SJSA1 (cell line): ENCODE measurements around the gene TRIM14. TPM values are rescaled to one million over a fixed set of nuclear protein-coding genes. Genes with fewer than 3 reads are reported as not detected.

ENCODE experiments used
- DNase-seq, 2 experiments: peaks; one replicate each; pipeline ENCODE4 v3.0.0-alpha.2; 2015 to 2020; ENCODE audit warnings: low spot score in 2 of 2, low read depth in 1 of 2
- H3K27ac ChIP-seq: fragments of 250-450 bp; sonication (Bioruptor Pico); 2 replicates; pipeline ENCODE4 v1.5.1; 2020; ENCODE audit warnings: mild to moderate bottlenecking, moderate library complexity
- H3K27me3 ChIP-seq: fragments of 250-450 bp; sonication (Bioruptor Pico); replicated peaks from 2 replicates; pipeline ENCODE4 v1.5.1; 2020; ENCODE audit warnings: mild to moderate bottlenecking, moderate library complexity
- H3K36me3 ChIP-seq: fragments of 250-450 bp; sonication (Bioruptor Pico); 2 replicates; pipeline ENCODE4 v1.5.1; 2020; ENCODE audit warnings: mild to moderate bottlenecking
- H3K4me1 ChIP-seq: fragments of 250-450 bp; sonication (Bioruptor Pico); replicated peaks from 2 replicates; pipeline ENCODE4 v1.6.1; 2021; ENCODE audit warnings: mild to moderate bottlenecking
- H3K4me3 ChIP-seq: fragments of 250-450 bp; sonication (Bioruptor Pico); 2 replicates; pipeline ENCODE4 v1.5.1; 2020; ENCODE audit warnings: mild to moderate bottlenecking
- H3K9me3 ChIP-seq: fragments of 250-450 bp; sonication (Bioruptor Pico); replicated peaks from 2 replicates; pipeline ENCODE4 v1.5.1; 2020; ENCODE audit warnings: mild to moderate bottlenecking
- total RNA-seq: library from RNA; depleted of rRNA; stranded (reverse); fragments of >200 nt; shearing (Covaris generic); gene quantifications from 2 replicates; pipeline ENCODE4 v1.2.3, GENCODE V29; 2014

TRIM14 gene
- total RNA-seq, 1 experiment from 2014 or later: 6.5 TPM

- Histone ChIP-seq H3K9me3 (no peaks in the 10 kb centered on the region), H3K27ac (no peak overlapping the region), H3K4me3 (no peak overlapping the region), H3K4me1 (peaks cover 21% of the 10 kb centered on the region), H3K36me3 (peaks cover 9% of the 10 kb centered on the region; the same call in 1 of the 2 replicates), H3K27me3 (no peaks in the 10 kb centered on the region)
- no peak for DNase-seq
These were observed 64.6 kb downstream of the TRIM14 start for GRCh38 chr9:98054376-98054951.

- H3K27me3 ChIP-seq: no peaks in the 10 kb centered on the region
- no peak overlapping the region for H3K27ac ChIP-seq
- H3K9me3 ChIP-seq: no peaks in the 10 kb centered on the region
- no peak for DNase-seq
- no peaks in the 10 kb centered on the region for H3K4me1 ChIP-seq
- no peak overlapping the region for H3K4me3 ChIP-seq
- H3K36me3 ChIP-seq: no peaks in the 10 kb centered on the region
These were observed 68.7 kb downstream of the TRIM14 start for GRCh38 chr9:98050351-98050750.

- DNase-seq: no peak
- no peak overlapping the region for H3K27ac ChIP-seq
- H3K27me3 ChIP-seq: no peaks in the 10 kb centered on the region
- no peaks in the 10 kb centered on the region for H3K36me3 ChIP-seq
- H3K4me1 ChIP-seq: no peaks in the 10 kb centered on the region
- no peak overlapping the region for H3K4me3 ChIP-seq
- H3K9me3 ChIP-seq: no peaks in the 10 kb centered on the region
These were observed 69.5 kb downstream of the TRIM14 start for GRCh38 chr9:98049288-98050072.

DNA sequence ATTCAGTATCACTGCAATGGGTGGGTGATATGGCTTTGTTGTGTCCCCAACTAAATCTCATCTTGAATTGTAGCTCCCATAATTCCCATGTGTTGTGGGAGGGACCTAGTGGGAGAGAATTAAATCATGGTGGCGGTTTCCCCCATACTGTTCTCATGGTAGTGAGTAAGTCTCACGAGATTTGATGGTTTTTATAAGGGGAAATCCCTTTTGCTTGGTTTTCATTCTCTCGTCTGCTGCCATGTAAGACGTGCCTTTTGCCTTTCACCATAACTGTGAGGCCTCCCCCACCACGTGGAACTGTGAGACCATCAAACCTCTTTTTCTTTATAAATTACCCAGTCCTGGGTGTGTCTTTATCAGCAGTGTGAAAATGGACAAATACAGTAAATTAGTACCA lies 72.0 kb downstream of the TRIM14 start:
- no peak for DNase-seq
- no peaks in the 10 kb centered on the region for H3K27me3 ChIP-seq
- H3K4me3 ChIP-seq: no peak overlapping the region
- no peaks in the 10 kb centered on the region for H3K36me3 ChIP-seq
- H3K4me1 ChIP-seq: no peaks in the 10 kb centered on the region
- H3K9me3 ChIP-seq: no peaks in the 10 kb centered on the region
- H3K27ac ChIP-seq: no peak overlapping the region

GRCh38 chr9:98046180-98046543 lies 72.9 kb downstream of the TRIM14 start:
- H3K4me1 ChIP-seq: no peaks in the 10 kb centered on the region
- H3K36me3 ChIP-seq: no peaks in the 10 kb centered on the region
- H3K27me3 ChIP-seq: no peaks in the 10 kb centered on the region
- no peak overlapping the region for H3K4me3 ChIP-seq
- H3K27ac ChIP-seq: no peak overlapping the region
- DNase-seq: no peak
- H3K9me3 ChIP-seq: no peaks in the 10 kb centered on the region

DNA sequence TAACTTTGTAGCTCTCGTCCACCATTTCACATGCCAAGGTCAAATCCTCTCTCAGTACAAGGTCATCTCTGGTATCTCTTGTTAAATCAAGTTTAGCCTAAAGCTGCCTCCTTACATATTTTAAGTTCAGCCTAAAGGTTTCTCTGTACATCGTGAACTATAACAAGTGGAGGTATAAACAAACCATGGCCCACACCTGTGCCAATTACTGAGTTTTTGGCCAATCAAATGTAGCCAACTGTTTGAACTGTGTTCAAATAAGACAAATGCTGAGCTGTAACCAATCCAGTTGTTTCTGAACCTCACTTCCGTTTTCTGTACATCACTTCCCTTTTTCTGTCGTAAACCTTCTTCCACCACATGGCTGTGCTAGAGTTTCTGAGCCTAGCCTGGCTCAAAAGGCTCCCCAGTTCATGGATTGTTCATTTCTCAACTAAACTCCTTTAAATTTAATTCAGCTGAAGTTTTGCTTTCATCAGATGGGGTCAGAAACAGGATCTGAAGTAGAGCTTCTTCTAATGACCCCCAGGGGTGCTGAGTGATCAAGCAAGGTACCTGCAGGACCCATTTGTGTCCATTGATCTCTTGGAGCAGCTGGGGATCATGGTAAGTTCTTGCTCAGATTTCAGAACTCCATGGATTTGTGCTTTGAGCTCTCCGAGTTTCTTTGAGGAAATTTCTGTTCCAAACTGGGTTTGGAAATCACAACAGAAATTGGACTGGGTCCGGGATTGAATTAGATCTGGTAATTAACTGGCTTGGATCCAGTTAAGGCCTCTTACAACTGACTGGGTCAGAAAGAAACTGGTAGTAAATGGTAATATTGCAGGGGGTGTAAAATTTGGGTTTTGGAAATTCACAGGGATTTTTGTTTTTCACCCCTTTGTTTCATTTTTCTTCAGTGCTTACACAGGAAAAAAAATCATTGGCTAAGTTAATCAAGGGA lies 73.5 kb downstream of the TRIM14 start:
- Histone ChIP-seq H3K4me3 (no peak overlapping the region), H3K27me3 (no peaks in the 10 kb centered on the region), H3K9me3 (no peaks in the 10 kb centered on the region), H3K27ac (no peak overlapping the region), H3K4me1 (no peaks in the 10 kb centered on the region), H3K36me3 (no peaks in the 10 kb centered on the region)
- DNase-seq: no peak

DNA sequence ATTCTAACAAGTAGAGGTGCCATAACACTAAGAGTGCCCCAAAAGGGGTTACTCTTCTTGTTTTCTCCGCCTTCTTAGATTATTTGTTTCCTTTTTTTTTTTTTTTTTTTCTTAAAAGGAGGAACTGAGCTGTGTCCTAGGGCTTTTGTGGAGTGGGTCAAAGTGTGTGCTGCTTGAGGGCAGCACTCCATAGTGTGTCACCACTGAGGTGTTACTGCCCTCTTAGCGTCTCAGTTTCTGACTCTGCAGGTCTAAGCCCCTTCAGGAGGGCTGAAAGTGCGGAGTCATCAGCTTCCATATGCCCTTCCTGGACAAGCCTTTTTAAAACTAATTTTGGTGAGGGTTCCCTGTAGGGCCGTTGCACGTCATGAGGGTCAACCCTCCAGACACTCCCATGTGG lies 75.1 kb downstream of the TRIM14 start:
- Histone ChIP-seq H3K27ac (no peak overlapping the region), H3K9me3 (no peaks in the 10 kb centered on the region)

GRCh38 chr9:98040212-98040611 lies 78.8 kb downstream of the TRIM14 start:
- H3K4me1 ChIP-seq: peaks cover 16% of the 10 kb centered on the region
- no peak overlapping the region for H3K4me3 ChIP-seq
- no peaks in the 10 kb centered on the region for H3K36me3 ChIP-seq
- no peaks in the 10 kb centered on the region for H3K27me3 ChIP-seq
- no peak overlapping the region for H3K27ac ChIP-seq
- DNase-seq: no peak
- H3K9me3 ChIP-seq: no peaks in the 10 kb centered on the region

More for the DNA sequence above, 75.1 kb downstream of the TRIM14 start:
- no peaks in the 10 kb centered on the region for H3K27me3 ChIP-seq
- H3K36me3 ChIP-seq: no peaks in the 10 kb centered on the region
- H3K4me1 ChIP-seq: no peaks in the 10 kb centered on the region
- no peak for DNase-seq
- no peak overlapping the region for H3K4me3 ChIP-seq

- no peaks in the 10 kb centered on the region for H3K27me3 ChIP-seq
- H3K9me3 ChIP-seq: no peaks in the 10 kb centered on the region
- H3K27ac ChIP-seq: no peak overlapping the region
- no peak overlapping the region for H3K4me3 ChIP-seq
- DNase-seq: no peak
- peaks cover 22% of the 10 kb centered on the region for H3K4me1 ChIP-seq
- no peaks in the 10 kb centered on the region for H3K36me3 ChIP-seq
These were observed 79.4 kb downstream of the TRIM14 start for GRCh38 chr9:98039607-98040017.

GRCh38 chr9:98038958-98039357 lies 80.1 kb downstream of the TRIM14 start:
- Histone ChIP-seq H3K27ac (no peak overlapping the region), H3K36me3 (no peaks in the 10 kb centered on the region), H3K4me3 (no peak overlapping the region), H3K27me3 (no peaks in the 10 kb centered on the region), H3K4me1 (peaks cover 25% of the 10 kb centered on the region), H3K9me3 (no peaks in the 10 kb centered on the region)
- DNase-seq: no peak

- no peaks in the 10 kb centered on the region for H3K36me3 ChIP-seq
- no peak for DNase-seq
These were observed 81.7 kb downstream of the TRIM14 start for GRCh38 chr9:98037357-98037756.

GRCh38 chr9:98034593-98035546 lies 84.2 kb downstream of the TRIM14 start:
- Histone ChIP-seq H3K4me1 (peaks cover 37% of the 10 kb centered on the region), H3K36me3 (no peaks in the 10 kb centered on the region), H3K27ac (peak overlapping the region; percentile 69), H3K9me3 (no peaks in the 10 kb centered on the region), H3K27me3 (no peaks in the 10 kb centered on the region), H3K4me3 (no peak overlapping the region)
- peak; percentile 55 to 71 for DNase-seq

More at GRCh38 chr9:98037357-98037756, 81.7 kb downstream of the TRIM14 start:
- no peaks in the 10 kb centered on the region for H3K27me3 ChIP-seq
- no peaks in the 10 kb centered on the region for H3K9me3 ChIP-seq
- H3K4me1 ChIP-seq: peaks cover 30% of the 10 kb centered on the region
- no peak overlapping the region for H3K27ac ChIP-seq
- H3K4me3 ChIP-seq: no peak overlapping the region

- H3K9me3 ChIP-seq: no peaks in the 10 kb centered on the region
- H3K36me3 ChIP-seq: no peaks in the 10 kb centered on the region
- DNase-seq: peak; percentile 56 to 64
- peak overlapping the region; percentile 56 for H3K27ac ChIP-seq
- peaks cover 36% of the 10 kb centered on the region for H3K4me1 ChIP-seq
- no peaks in the 10 kb centered on the region for H3K27me3 ChIP-seq
- no peak overlapping the region for H3K4me3 ChIP-seq
These were observed 87.1 kb downstream of the TRIM14 start for GRCh38 chr9:98031935-98032334.
